Neural progenitor cell (in vitro differentiated cells): ENCODE measurements around the gene TEKTIP1. TPM values are rescaled to one million over a fixed set of nuclear protein-coding genes. Genes with fewer than 3 reads are reported as not detected.
"Not testable (repeated sequence)": the region's sequence is repeated elsewhere in the genome, so short reads cannot be mapped to it uniquely, and the experiment has no call there.

ENCODE experiments used
- DNase-seq: peaks from one replicate; pipeline ENCODE4 v3.0.0-alpha.2; 2016; ENCODE audit warnings: low spot score
- H2AFZ ChIP-seq: fragments of 200-600 bp; sonication (generic); replicated peaks from 2 replicates; pipeline ENCODE4 v1.6.1; 2016; ENCODE audit warnings: antibody characterized with exemption
- H3F3A ChIP-seq: fragments of 200-600 bp; sonication (generic); 2 replicates; pipeline ENCODE4 v1.6.1; 2016; ENCODE audit warnings: antibody characterized with exemption, low read depth
- H3K27ac ChIP-seq: fragments of 200-600 bp; sonication (generic); 2 replicates; pipeline ENCODE4 v1.5.1; 2016; ENCODE audit warnings: mild to moderate bottlenecking
- H3K27me3 ChIP-seq: fragments of 200-600 bp; sonication (generic); 2 replicates; pipeline ENCODE4 v1.6.1; 2016; ENCODE audit warnings: mild to moderate bottlenecking, moderate library complexity
- H3K36me3 ChIP-seq: fragments of 200-600 bp; sonication (generic); 2 replicates; pipeline ENCODE4 v1.5.1; 2016
- H3K4me1 ChIP-seq: fragments of 200-600 bp; sonication (generic); 2 replicates; pipeline ENCODE4 v1.6.1; 2016; ENCODE audit warnings: mixed run types
- H3K4me2 ChIP-seq: fragments of 200-600 bp; sonication (generic); 2 replicates; pipeline ENCODE4 v1.6.1; 2016
- H3K4me3 ChIP-seq: fragments of 200-600 bp; sonication (generic); 2 replicates; pipeline ENCODE4 v1.5.1; 2016
- H3K79me2 ChIP-seq: fragments of 200-600 bp; sonication (generic); 2 replicates; pipeline ENCODE4 v1.6.1; 2016; ENCODE audit warnings: low read depth
- H3K9ac ChIP-seq: fragments of 200-600 bp; sonication (generic); 2 replicates; pipeline ENCODE4 v1.6.1; 2016
- H3K9me3 ChIP-seq: fragments of 200-600 bp; sonication (generic); 2 replicates; pipeline ENCODE4 v1.5.1; 2016; ENCODE audit warnings: low read depth
- H4K20me1 ChIP-seq: fragments of 200-600 bp; sonication (generic); 2 replicates; pipeline ENCODE4 v1.6.1; 2016; ENCODE audit warnings: low read depth
- H3K27ac Mint-ChIP-seq: 3 replicates; pipeline ENCODE4 v1.8.0; 2021; ENCODE audit warnings: mixed read lengths
- H3K27me3 Mint-ChIP-seq: 2 replicates; pipeline ENCODE4 v1.8.0; 2022; ENCODE audit warnings: low read depth, mild to moderate bottlenecking, inconsistent platforms, moderate library complexity, mixed read lengths; ENCODE audit not compliant: insufficient read depth
- H3K36me3 Mint-ChIP-seq: 3 replicates; pipeline ENCODE4 v1.8.0; 2021; ENCODE audit warnings: mixed read lengths
- H3K4me1 Mint-ChIP-seq: 3 replicates; pipeline ENCODE4 v1.8.0; 2021; ENCODE audit warnings: mixed read lengths
- H3K4me3 Mint-ChIP-seq: 3 replicates; pipeline ENCODE4 v1.8.0; 2021; ENCODE audit warnings: mild to moderate bottlenecking, moderate library complexity, mixed read lengths
- H3K9me3 Mint-ChIP-seq: 3 replicates; pipeline ENCODE4 v1.8.0; 2020; ENCODE audit warnings: mixed read lengths
- CTCF ChIP-seq: fragments of 200-600 bp; sonication (generic); IDR thresholded peaks from 2 replicates; pipeline ENCODE4 v1.5.1; 2017; ENCODE audit warnings: antibody characterized with exemption, mild to moderate bottlenecking
- EZH2 ChIP-seq: fragments of 200-600 bp; sonication (generic); IDR thresholded peaks from 2 replicates; pipeline ENCODE4 v1.6.1; 2017; ENCODE audit warnings: antibody characterized with exemption, mild to moderate bottlenecking, moderate library complexity
- EZH2phosphoT487 ChIP-seq: fragments of 200-600 bp; sonication (generic); IDR thresholded peaks from 2 replicates; pipeline ENCODE4 v1.6.1; 2017; ENCODE audit warnings: antibody characterized with exemption
- total RNA-seq: library from RNA; depleted of rRNA; stranded (reverse); fragments of >200 nt; gene quantifications from 2 replicates; pipeline ENCODE4 v1.2.3, GENCODE V29; 2015; ENCODE audit warnings: low replicate concordance

TEKTIP1 gene
- total RNA-seq, 1 donor from 2014 or later: not detected

GRCh38 chr19:3507371-3508120 is 31.4 kb upstream of the TEKTIP1 start:
- peak overlapping the region; percentile 99 for H3K4me3 ChIP-seq
- Mint-ChIP-seq H3K36me3 (peaks cover 10% of the 10 kb centered on the region), H3K4me3 (peak overlapping the region; percentile 95), H3K9me3 (no peaks in the 10 kb centered on the region), H3K27ac (peak overlapping the region; percentile 72), H3K4me1 (peaks cover 32% of the 10 kb centered on the region), H3K27me3 (peaks cover 10% of the 10 kb centered on the region)
- no peaks in the 10 kb centered on the region for H3K9me3 ChIP-seq
- H3K27me3 ChIP-seq: no peaks in the 10 kb centered on the region
- no peak for TF ChIP-seq EZH2
- no peak overlapping the region for H2AFZ ChIP-seq
- peaks cover 12% of the 10 kb centered on the region for H3K4me1 ChIP-seq
- peak overlapping the region; percentile 96 for H3K4me2 ChIP-seq
- peak overlapping the region; percentile 82 for H3K9ac ChIP-seq
- peaks cover 8% of the 10 kb centered on the region for H3F3A ChIP-seq
- no peaks in the 10 kb centered on the region for H3K36me3 ChIP-seq
- H4K20me1 ChIP-seq: peaks cover 60% of the 10 kb centered on the region
- H3K79me2 ChIP-seq: peaks cover 62% of the 10 kb centered on the region
- H3K27ac ChIP-seq: no peak overlapping the region
- peak; percentile 41 for DNase-seq

- peaks cover 68% of the 10 kb centered on the region for H3K79me2 ChIP-seq
These were observed 30.8 kb upstream of the TEKTIP1 start for GRCh38 chr19:3508121-3508661.

GRCh38 chr19:3508771-3509535 is 30.0 kb upstream of the TEKTIP1 start:
- DNase-seq: no peak
- H3K9ac ChIP-seq: no peak overlapping the region
- Mint-ChIP-seq H3K27me3 (peaks cover 9% of the 10 kb centered on the region), H3K4me1 (peaks cover 35% of the 10 kb centered on the region), H3K9me3 (no peaks in the 10 kb centered on the region), H3K4me3 (peak overlapping the region; percentile 19), H3K36me3 (peaks cover 10% of the 10 kb centered on the region), H3K27ac (no peak overlapping the region)
- peaks cover 8% of the 10 kb centered on the region for H3F3A ChIP-seq
- H3K9me3 ChIP-seq: no peaks in the 10 kb centered on the region
- peaks cover 12% of the 10 kb centered on the region for H3K4me1 ChIP-seq
- no peaks in the 10 kb centered on the region for H3K36me3 ChIP-seq
- no peak overlapping the region for H3K27ac ChIP-seq
- TF ChIP-seq CTCF: no peak
- TF ChIP-seq EZH2: no peak
- no peak for TF ChIP-seq EZH2phosphoT487
- H3K4me3 ChIP-seq: no peak overlapping the region
- H3K27me3 ChIP-seq: no peaks in the 10 kb centered on the region
- no peak overlapping the region for H2AFZ ChIP-seq
- H3K4me2 ChIP-seq: no peak overlapping the region
- peaks cover 76% of the 10 kb centered on the region for H3K79me2 ChIP-seq
- H4K20me1 ChIP-seq: peaks cover 74% of the 10 kb centered on the region

More at GRCh38 chr19:3508121-3508661, 30.8 kb upstream of the TEKTIP1 start:
- not testable (repeated sequence) for H3K9me3 ChIP-seq, H3K27me3 ChIP-seq, H3K27ac Mint-ChIP-seq, H3K9me3 Mint-ChIP-seq, H3F3A ChIP-seq, H3K36me3 ChIP-seq, H3K27me3 Mint-ChIP-seq, H2AFZ ChIP-seq, DNase-seq, H3K9ac ChIP-seq, H3K27ac ChIP-seq, H3K36me3 Mint-ChIP-seq
- peaks cover 12% of the 10 kb centered on the region for H3K4me1 ChIP-seq
- H3K4me2 ChIP-seq: peak overlapping the region; percentile 96
- H4K20me1 ChIP-seq: peaks cover 67% of the 10 kb centered on the region
- H3K4me3 ChIP-seq: peak overlapping the region; percentile 99
- Mint-ChIP-seq H3K4me1 (peaks cover 32% of the 10 kb centered on the region), H3K4me3 (peak overlapping the region; percentile 95)

- Mint-ChIP-seq H3K4me1 (peaks cover 35% of the 10 kb centered on the region), H3K27me3 (peaks cover 8% of the 10 kb centered on the region), H3K27ac (no peak overlapping the region), H3K9me3 (no peaks in the 10 kb centered on the region), H3K36me3 (peaks cover 10% of the 10 kb centered on the region), H3K4me3 (peak overlapping the region; percentile 19)
- Histone ChIP-seq H2AFZ (no peak overlapping the region), H3K9me3 (no peaks in the 10 kb centered on the region), H3K79me2 (peaks cover 82% of the 10 kb centered on the region), H3K36me3 (no peaks in the 10 kb centered on the region), H4K20me1 (peaks cover 81% of the 10 kb centered on the region), H3K4me1 (peaks cover 12% of the 10 kb centered on the region), H3K9ac (no peak overlapping the region), H3K27ac (no peak overlapping the region), H3F3A (peaks cover 8% of the 10 kb centered on the region), H3K4me3 (no peak overlapping the region), H3K27me3 (no peaks in the 10 kb centered on the region), H3K4me2 (no peak overlapping the region)
- TF ChIP-seq EZH2 (no peak), CTCF (no peak), EZH2phosphoT487 (no peak)
- no peak for DNase-seq
These were observed 29.4 kb upstream of the TEKTIP1 start for GRCh38 chr19:3509566-3509989.
